Prostate gland (tissue), 2 donors: Measurements from ENCODE around the gene PIK3CG.

Experiments used
- POLR2A ChIP-seq: fragments of 450-650 bp; IDR thresholded peaks from one replicate; pipeline ENCODE4 v1.6.1; 2016; ENCODE audit warnings: antibody characterized with exemption, mild to moderate bottlenecking
- POLR2AphosphoS5 ChIP-seq: sonication (generic); formaldehyde crosslinking; IDR thresholded peaks from one replicate; pipeline ENCODE4 v1.6.1; 2017; ENCODE audit warnings: antibody characterized with exemption
- TF ChIP-seq, protein P1 (sequence below), 4 experiments: fragments of 200-600 bp in 2 of 4; fragments of 450-650 bp in 2 of 4; sonication (generic) in 2 of 4; IDR thresholded peaks; 1 replicate in 3 of 4; 2 replicates in 1 of 4; pipeline ENCODE4 v1.5.1; 2016 to 2019; ENCODE audit warnings: antibody characterized with exemption in 4 of 4, mild to moderate bottlenecking in 2 of 4, moderate library complexity in 2 of 4

DNA sequence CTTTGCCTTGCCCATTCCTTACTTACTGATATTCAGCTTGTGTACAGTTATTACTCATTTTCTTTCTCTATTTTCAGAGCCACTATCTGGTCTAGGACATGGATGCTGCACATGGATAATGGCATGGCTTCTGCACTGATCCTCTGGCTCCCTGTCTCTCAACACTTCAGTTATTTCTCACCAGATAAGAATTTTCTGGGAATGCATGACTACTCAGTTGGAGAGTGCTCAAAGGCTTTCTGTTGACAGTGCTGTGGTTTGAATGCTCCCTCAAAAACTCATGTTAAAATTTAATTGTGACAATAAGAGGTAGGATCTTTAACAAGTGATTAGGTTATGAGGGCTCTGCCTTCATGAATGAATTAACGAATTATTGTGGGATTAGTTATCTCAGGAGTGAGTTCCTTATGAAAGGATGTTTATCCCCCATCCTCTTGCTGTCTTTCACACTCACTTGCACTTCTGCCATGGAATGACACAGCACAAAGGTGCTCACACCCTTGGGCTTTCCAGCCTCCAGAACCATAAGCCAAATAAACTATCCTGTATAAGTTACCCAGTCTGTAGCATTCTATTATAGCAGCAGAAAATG, 16.1 kb upstream of the PIK3CG start:
- TF ChIP-seq, protein P1, sequence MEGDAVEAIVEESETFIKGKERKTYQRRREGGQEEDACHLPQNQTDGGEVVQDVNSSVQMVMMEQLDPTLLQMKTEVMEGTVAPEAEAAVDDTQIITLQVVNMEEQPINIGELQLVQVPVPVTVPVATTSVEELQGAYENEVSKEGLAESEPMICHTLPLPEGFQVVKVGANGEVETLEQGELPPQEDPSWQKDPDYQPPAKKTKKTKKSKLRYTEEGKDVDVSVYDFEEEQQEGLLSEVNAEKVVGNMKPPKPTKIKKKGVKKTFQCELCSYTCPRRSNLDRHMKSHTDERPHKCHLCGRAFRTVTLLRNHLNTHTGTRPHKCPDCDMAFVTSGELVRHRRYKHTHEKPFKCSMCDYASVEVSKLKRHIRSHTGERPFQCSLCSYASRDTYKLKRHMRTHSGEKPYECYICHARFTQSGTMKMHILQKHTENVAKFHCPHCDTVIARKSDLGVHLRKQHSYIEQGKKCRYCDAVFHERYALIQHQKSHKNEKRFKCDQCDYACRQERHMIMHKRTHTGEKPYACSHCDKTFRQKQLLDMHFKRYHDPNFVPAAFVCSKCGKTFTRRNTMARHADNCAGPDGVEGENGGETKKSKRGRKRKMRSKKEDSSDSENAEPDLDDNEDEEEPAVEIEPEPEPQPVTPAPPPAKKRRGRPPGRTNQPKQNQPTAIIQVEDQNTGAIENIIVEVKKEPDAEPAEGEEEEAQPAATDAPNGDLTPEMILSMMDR (IDR thresholded peaks at IDR 0.05) = no peak
- TF ChIP-seq POLR2AphosphoS5 (no peak), POLR2A (no peak)
